ENCODE measurements around the gene ARCN1. TPM values are rescaled to one million over a fixed set of nuclear protein-coding genes. Genes with fewer than 3 reads are reported as not detected.

ARCN1 gene
- polyA plus RNA-seq, 2 of the 4 experiments (the other 2 are of a cell fraction): 88.7 to 150 TPM

- TF ChIP-seq EHF (CRISPR knock-in tag; IDR thresholded peaks at IDR 0.05) (no peak), FOSL2 (IDR thresholded peaks at IDR 0.05) (no peak), FOSL2 (CRISPR knock-in tag; IDR thresholded peaks at IDR 0.05) (peak; percentile 43; the same call in 1 of the 2 replicates)
- H3K27ac ChIP-seq: no peak overlapping the region
- no peaks in the 10 kb centered on the region for H3K9me3 ChIP-seq
- no peak overlapping the region for H3K4me3 ChIP-seq
- CTCF ChIA-PET: no interaction called here
- H3K4me2 ChIP-seq: no peak overlapping the region
- no peak for DNase-seq (ENCODE audit: low read depth in 1 of 2, low spot score in 1 of 2)
- POLR2A ChIA-PET: no interaction called here
- no peaks in the 10 kb centered on the region for H3K4me1 ChIP-seq
- FAIRE-seq: no peak
- 67% methylated on average over 6 of the region's 6 CpGs for WGBS (ENCODE audit: missing lambda C conversion rate)
- no peak for ATAC-seq
Measured at GRCh38 chr11:118537409-118537980, 34.7 kb upstream of the ARCN1 start.

GRCh38 chr11:118544010-118544646 lies 28.1 kb upstream of the ARCN1 start:
- Histone ChIP-seq H3K4me2 (no peak overlapping the region), H3K9me3 (no peaks in the 10 kb centered on the region), H3K4me1 (no peaks in the 10 kb centered on the region), H3K27ac (no peak overlapping the region), H3K4me3 (no peak overlapping the region)
- ATAC-seq: no peak
- 84% methylated on average over 8 of the region's 8 CpGs for WGBS (ENCODE audit: missing lambda C conversion rate)
- no peak for FAIRE-seq
- no peak for DNase-seq (ENCODE audit: low read depth in 1 of 2, low spot score in 1 of 2)
- CTCF ChIA-PET: no interaction called here
- POLR2A ChIA-PET: no interaction called here
- TF ChIP-seq FOSL2 (IDR thresholded peaks at IDR 0.05): no peak
- no peak for TF ChIP-seq FOSL2 (CRISPR knock-in tag; IDR thresholded peaks at IDR 0.05)
- TF ChIP-seq ZSCAN20 (CRISPR knock-in tag; IDR thresholded peaks at IDR 0.05): no peak
- TF ChIP-seq CEBPB (IDR thresholded peaks at IDR 0.05): no peak
- TF ChIP-seq HDAC2 (IDR thresholded peaks at IDR 0.05): no peak
- TF ChIP-seq PHF8 (IDR thresholded peaks at IDR 0.05; ENCODE audit: borderline replicate concordance, low read depth): no peak
- no peak for TF ChIP-seq HOXB5 (CRISPR knock-in tag; IDR thresholded peaks at IDR 0.05)

GRCh38 chr11:118544647-118545010 lies 27.6 kb upstream of the ARCN1 start:
- H3K4me3 ChIP-seq: no peak overlapping the region
- DNase-seq (ENCODE audit: low read depth in 1 of 2, low spot score in 1 of 2) (no peak), ATAC-seq (no peak), FAIRE-seq (no peak)
- ChIA-PET CTCF (no interaction called here), POLR2A (no interaction called here)
- H3K27ac ChIP-seq: no peak overlapping the region
- H3K4me2 ChIP-seq: no peak overlapping the region
- no peaks in the 10 kb centered on the region for H3K4me1 ChIP-seq
- 55% methylated on average over 3 of the region's 3 CpGs for WGBS (ENCODE audit: missing lambda C conversion rate)
- H3K9me3 ChIP-seq: no peaks in the 10 kb centered on the region
- TF ChIP-seq ATOH8 (CRISPR knock-in tag; IDR thresholded peaks at IDR 0.05; ENCODE audit: low read depth): no peak
- no peak for TF ChIP-seq SREBF2 (IDR thresholded peaks at IDR 0.05)

- CTCF ChIA-PET: no interaction called here
Measured at GRCh38 chr11:118545533-118545932, 26.7 kb upstream of the ARCN1 start.

More at GRCh38 chr11:118545533-118545932, 26.7 kb upstream of the ARCN1 start:
- no peak for TF ChIP-seq ZC3H11A (IDR thresholded peaks at IDR 0.05)
- no peak for TF ChIP-seq MYC (IDR thresholded peaks at IDR 0.05; ENCODE audit: borderline replicate concordance, low read length)
- no peak for TF ChIP-seq CHD2 (IDR thresholded peaks at IDR 0.05; ENCODE audit: low read length, partially characterized antibody)
- TF ChIP-seq FOSB (CRISPR knock-in tag; IDR thresholded peaks at IDR 0.05): no peak
- no peak for TF ChIP-seq USF2 (IDR thresholded peaks at IDR 0.05)
- TF ChIP-seq CBX2 (IDR thresholded peaks at IDR 0.05; ENCODE audit: borderline replicate concordance, low read depth): no peak
- TF ChIP-seq ZFP36 (IDR thresholded peaks at IDR 0.05; ENCODE audit: borderline replicate concordance, partially characterized antibody): no peak
- TF ChIP-seq ESRRA (IDR thresholded peaks at IDR 0.05; ENCODE audit: borderline replicate concordance, low read length): no peak
- TF ChIP-seq HES2 (IDR thresholded peaks at IDR 0.05): no peak
- no peak for TF ChIP-seq TP53 (CRISPR knock-in tag; IDR thresholded peaks at IDR 0.05)
- no peak for TF ChIP-seq PHF8 (IDR thresholded peaks at IDR 0.05; ENCODE audit: borderline replicate concordance, low read depth)
- TF ChIP-seq NR3C1 (IDR thresholded peaks at IDR 0.05): no peak
- no peak for TF ChIP-seq EHF (CRISPR knock-in tag; IDR thresholded peaks at IDR 0.05)
- no peak for TF ChIP-seq ZSCAN20 (CRISPR knock-in tag; IDR thresholded peaks at IDR 0.05)
- TF ChIP-seq ATOH8 (CRISPR knock-in tag; IDR thresholded peaks at IDR 0.05; ENCODE audit: low read depth): no peak
- TF ChIP-seq JUNB (IDR thresholded peaks at IDR 0.05): no peak
- FAIRE-seq (no peak), DNase-seq (ENCODE audit: low read depth in 1 of 2, low spot score in 1 of 2) (no peak), ATAC-seq (no peak)
- POLR2A ChIA-PET: no interaction called here
- Histone ChIP-seq H3K4me3 (no peak overlapping the region), H3K27ac (no peak overlapping the region), H3K9me3 (no peaks in the 10 kb centered on the region), H3K4me2 (no peak overlapping the region), H3K4me1 (no peaks in the 10 kb centered on the region)
- 74% methylated on average over 5 of the region's 5 CpGs for WGBS (ENCODE audit: missing lambda C conversion rate)
